Transverse colon (tissue), 4 donors: ENCODE results near the gene TSPAN31. TPM values are rescaled to one million over a fixed set of nuclear protein-coding genes. Genes with fewer than 3 reads are reported as not detected.

ENCODE experiments used
- DNase-seq: peaks from one replicate; pipeline ENCODE4 v3.0.0-alpha.2; 2019
- H3K27ac ChIP-seq, 4 donors: fragments of 200-600 bp; sonication (generic); 2 replicates each; pipeline ENCODE4 v1.5.1; 2016 to 2018; ENCODE audit warnings: inconsistent platforms in 4 of 4
- H3K27me3 ChIP-seq: fragments of 200-600 bp; sonication (generic); 2 replicates; pipeline ENCODE4 v1.5.1; 2017; ENCODE audit warnings: inconsistent platforms
- H3K36me3 ChIP-seq, 4 donors: fragments of 200-600 bp; sonication (generic); 2 replicates each; pipeline ENCODE4 v1.5.1; 2017 to 2019; ENCODE audit warnings: inconsistent platforms in 4 of 4
- H3K4me1 ChIP-seq, 4 donors: fragments of 200-600 bp; sonication (generic); 2 replicates each; pipeline ENCODE4 v1.5.1; 2017 to 2020; ENCODE audit warnings: inconsistent platforms in 4 of 4
- H3K4me3 ChIP-seq, 4 donors: fragments of 200-600 bp; sonication (generic); 1 replicate in 1 of 4; 2 replicates in 3 of 4; pipeline versions ENCODE4 v1.5.1 to v1.6.1; 2017 to 2019; ENCODE audit warnings: inconsistent platforms in 4 of 4
- H3K9me3 ChIP-seq, 2 donors: fragments of 200-600 bp; sonication (generic); 2 replicates each; pipeline ENCODE4 v1.5.1; 2017 to 2019; ENCODE audit warnings: inconsistent platforms in 2 of 2
- CTCF ChIP-seq, 5 experiments: fragments of 200-600 bp in 3 of 5; fragments of 450-650 bp in 2 of 5; sonication (generic) in 3 of 5; IDR thresholded peaks; 1 replicate in 2 of 5; 2 replicates in 3 of 5; pipeline ENCODE4 v1.5.1; 2016 to 2017; ENCODE audit warnings: antibody characterized with exemption in 5 of 5, inconsistent platforms in 3 of 5, mild to moderate bottlenecking in 2 of 5, moderate library complexity in 1 of 5
- EP300 ChIP-seq: sonication (generic); formaldehyde crosslinking; IDR thresholded peaks from one replicate; pipeline ENCODE4 v1.6.1; 2017; ENCODE audit warnings: antibody characterized with exemption, low read depth
- POLR2A ChIP-seq: fragments of 450-650 bp; IDR thresholded peaks from one replicate; pipeline ENCODE4 v1.6.1; 2016; ENCODE audit warnings: antibody characterized with exemption, mild to moderate bottlenecking, moderate library complexity
- POLR2AphosphoS5 ChIP-seq, 3 donors: sonication (generic); formaldehyde crosslinking; IDR thresholded peaks; one replicate each; pipeline ENCODE4 v1.6.1; 2016; ENCODE audit warnings: antibody characterized with exemption in 3 of 3
- WGBS, 2 donors: methylation state at CpG; one replicate each; pipeline ENCODE4 v1.1.5; 2018; ENCODE audit warnings: low coverage in 1 of 2; 5-methylcytosine and 5-hydroxymethylcytosine counted together
- in situ Hi-C, 4 donors: fragments of 200-750 bp; cut with MboI; loops; one replicate each; pipeline versions ENCODE4 v1.15.0 to v1.15.1; 2017; ENCODE audit warnings: low sequenced_read_pairs in 3 of 4, low pct_ligation_motif_present in 1 of 4, low pct_unique_long_range_greater_than_20kb in 1 of 4
- intact Hi-C: fragments of 100-400 bp; cut with DNase I; formaldehyde crosslinking; loops from one replicate; pipeline ENCODE4 v1.15.1; 2023; ENCODE audit warnings: low total_unique reads
- total RNA-seq, 4 donors: library from RNA; depleted of rRNA; stranded (reverse); fragments of >200 nt; gene quantifications; one replicate each; pipeline ENCODE4 v1.1.0, GENCODE V29; 2016

Gene TSPAN31
- 10 to 100 TPM; 20.6 to 73.3 (median 42.8) TPM for total RNA-seq

- in situ Hi-C loops (no loop called here), intact Hi-C loops (no loop called here)
- Histone ChIP-seq H3K27ac (peak within 1 kb of the TSS; percentile 93 to 96 (median 95)), H3K27me3 (peaks cover 8% of the 10 kb centered on the region), H3K4me1 (peaks cover 4 to 22% (median 9%) of the 10 kb centered on the region in 4 donors), H3K4me3 (peak within 1 kb of the TSS; percentile 79 to 98 (median 89)), H3K36me3 (peaks cover 0 to 24% (median 6%) of the 10 kb centered on the region in 4 donors), H3K9me3 (no peaks in the 10 kb centered on the region)
- TF ChIP-seq EP300: no peak
- TF ChIP-seq CTCF (IDR thresholded peaks at IDR 0.05): peak in 1 of 5 experiments; percentile 21
- peak; percentile 33 to 68 (median 58) for TF ChIP-seq POLR2AphosphoS5 (IDR thresholded peaks at IDR 0.05)
- peak; percentile 65 for TF ChIP-seq POLR2A
- 1% methylated on average over 29 of the region's 29 CpGs; no CpG with 5 or more reads in 1 of the 2 donors for WGBS, 2 donors
- peak; percentile 98 for DNase-seq
These were observed at the start of gene TSPAN31 for GRCh38 chr12:57744777-57745484. TSPAN31 (plus strand) TSS chr12:57745039; CDS start chr12:57745155, 116 bp downstream.

GRCh38 chr12:57695770-57696432 is 48.9 kb upstream of the TSPAN31 start:
- TF ChIP-seq POLR2A: no peak
- TF ChIP-seq POLR2AphosphoS5 (IDR thresholded peaks at IDR 0.05): no peak
- TF ChIP-seq CTCF (IDR thresholded peaks at IDR 0.05): no peak
- Histone ChIP-seq H3K4me3 (no peak overlapping the region), H3K4me1 (peaks cover 0 to 16% (median 12%) of the 10 kb centered on the region in 4 donors), H3K9me3 (no peaks in the 10 kb centered on the region), H3K36me3 (peaks cover 0 to 18% (median 8%) of the 10 kb centered on the region in 4 donors), H3K27me3 (peaks cover 6% of the 10 kb centered on the region), H3K27ac (no peak overlapping the region)
- in situ Hi-C loops (no loop called here), intact Hi-C loops (no loop called here)
- no peak for DNase-seq
- WGBS, 2 donors: 71 to 91% methylated on average over 1 to 11 of the region's 11 CpGs

GRCh38 chr12:57697076-57697475 is 47.8 kb upstream of the TSPAN31 start:
- TF ChIP-seq POLR2AphosphoS5 (IDR thresholded peaks at IDR 0.05) (no peak), EP300 (no peak)
- Histone ChIP-seq H3K27ac (no peak overlapping the region), H3K9me3 (no peaks in the 10 kb centered on the region), H3K36me3 (peaks cover 0 to 24% (median 8%) of the 10 kb centered on the region in 4 donors), H3K4me1 (peaks cover 0 to 16% (median 12%) of the 10 kb centered on the region in 4 donors), H3K4me3 (no peak overlapping the region), H3K27me3 (no peaks in the 10 kb centered on the region)
- in situ Hi-C loops: no loop called here
- DNase-seq: no peak
- WGBS, 2 donors: 94% methylated on average over 1 of the region's 1 CpG; no CpG with 5 or more reads in 1 of the 2 donors
- intact Hi-C loops: no loop called here

GRCh38 chr12:57698414-57698813 is 46.4 kb upstream of the TSPAN31 start:
- Histone ChIP-seq H3K36me3 (peaks cover 0 to 38% (median 13%) of the 10 kb centered on the region in 4 donors), H3K9me3 (no peaks in the 10 kb centered on the region), H3K4me1 (peaks cover 0 to 13% (median 11%) of the 10 kb centered on the region in 4 donors), H3K4me3 (no peak overlapping the region), H3K27ac (no peak overlapping the region), H3K27me3 (no peaks in the 10 kb centered on the region)
- 91 to 100% methylated on average over 1 to 3 of the region's 3 CpGs for WGBS, 2 donors
- intact Hi-C loops: no loop called here
- in situ Hi-C loops: no loop called here
- TF ChIP-seq POLR2A (no peak), POLR2AphosphoS5 (IDR thresholded peaks at IDR 0.05) (no peak), CTCF (IDR thresholded peaks at IDR 0.05) (no peak), EP300 (no peak)
- DNase-seq: no peak
